ENCODE measurements around the gene EFCAB12.

EFCAB12 gene

DNA sequence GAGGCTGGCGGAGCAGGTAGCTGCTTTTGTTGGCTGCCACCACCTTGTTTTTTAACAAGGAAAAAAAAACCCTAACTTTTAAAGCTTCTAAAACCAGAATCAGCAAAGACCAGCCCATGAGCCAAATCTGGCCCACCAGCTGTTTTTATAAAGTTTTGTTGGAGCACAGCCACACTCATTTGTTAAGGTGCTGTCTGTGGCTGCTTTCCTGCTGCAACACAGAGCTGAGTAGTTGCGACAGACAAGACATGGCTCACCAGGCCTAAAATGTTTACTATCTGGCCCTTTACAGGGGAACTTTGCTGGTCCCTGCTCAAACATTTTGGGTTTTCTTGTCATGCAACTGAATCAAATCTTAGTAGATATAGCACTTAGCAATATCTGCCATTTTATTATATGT, 18.9 kb downstream of the EFCAB12 start:
- DNase-seq (ENCODE audit: low read depth) = peak; percentile 64
- TF ChIP-seq CTCF (conservative IDR thresholded peaks at IDR 0.05; ENCODE audit: low read depth, low read length) = no peak
- H3K4me3 ChIP-seq (ENCODE audit: low read depth, low read length) = no peak overlapping the region

DNA sequence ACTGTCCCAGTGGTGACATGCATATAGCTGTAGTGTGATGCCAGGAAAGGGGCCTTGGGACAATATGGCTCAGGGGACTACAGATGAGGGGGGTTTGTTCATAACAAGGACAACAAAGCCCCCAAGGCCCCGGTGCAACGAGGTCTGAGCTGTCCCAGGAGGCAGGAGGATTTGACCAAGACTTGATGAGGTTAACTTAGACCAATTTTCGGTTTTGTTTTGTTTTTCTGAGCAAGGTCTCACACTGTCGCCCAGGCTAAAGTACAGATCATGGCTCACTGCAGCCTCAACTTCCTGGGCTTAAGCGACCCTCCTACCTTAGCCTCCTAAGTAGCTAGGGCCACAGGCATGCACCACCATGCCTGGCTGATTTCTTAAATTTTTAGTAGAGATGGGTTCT, 23.8 kb downstream of the EFCAB12 start:
- no peak for DNase-seq (ENCODE audit: low read depth)
- no peak for TF ChIP-seq CTCF (conservative IDR thresholded peaks at IDR 0.05; ENCODE audit: low read depth, low read length)
- H3K4me3 ChIP-seq (ENCODE audit: low read depth, low read length) = no peak overlapping the region

DNA sequence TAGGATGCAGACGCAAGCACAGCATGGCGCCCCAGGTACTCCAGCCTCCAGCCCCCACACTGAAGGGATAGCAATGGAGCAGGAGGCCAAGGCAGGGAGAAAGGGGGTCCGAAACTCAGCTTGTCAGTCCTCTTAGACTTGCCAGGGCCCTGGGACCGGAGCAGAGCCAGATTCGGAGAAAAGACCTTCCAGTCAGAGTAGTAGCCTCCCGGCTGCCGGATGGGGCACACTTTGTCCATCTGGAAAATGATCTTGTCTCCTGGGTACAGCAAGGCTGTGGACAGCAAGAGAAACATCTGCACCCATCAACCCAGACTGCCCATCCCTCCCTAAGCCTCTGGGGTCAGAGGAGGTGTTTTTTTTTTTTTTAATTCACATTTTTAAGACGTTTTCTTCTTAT, 24.3 kb downstream of the EFCAB12 start:
- DNase-seq (ENCODE audit: low read depth) = no peak
- no peak overlapping the region for H3K4me3 ChIP-seq (ENCODE audit: low read depth, low read length)
- TF ChIP-seq CTCF (conservative IDR thresholded peaks at IDR 0.05; ENCODE audit: low read depth, low read length) = no peak

- no peak for TF ChIP-seq CTCF (conservative IDR thresholded peaks at IDR 0.05; ENCODE audit: low read depth, low read length)
- DNase-seq (ENCODE audit: low read depth) = no peak
- no peak overlapping the region for H3K4me3 ChIP-seq (ENCODE audit: low read depth, low read length)
Observed at GRCh38 chr3:129403450-129403849, 25.0 kb downstream of the EFCAB12 start.

- no peak for DNase-seq (ENCODE audit: low read depth)
- TF ChIP-seq CTCF (conservative IDR thresholded peaks at IDR 0.05; ENCODE audit: low read depth, low read length) = no peak
- no peak overlapping the region for H3K4me3 ChIP-seq (ENCODE audit: low read depth, low read length)
Observed at GRCh38 chr3:129402616-129403015, 25.8 kb downstream of the EFCAB12 start.

- no peak for TF ChIP-seq CTCF (conservative IDR thresholded peaks at IDR 0.05; ENCODE audit: low read depth, low read length)
Observed at GRCh38 chr3:129402210-129402609, 26.2 kb downstream of the EFCAB12 start.

GRCh38 chr3:129399895-129400357, 28.5 kb downstream of the EFCAB12 start:
- no peak for TF ChIP-seq CTCF (conservative IDR thresholded peaks at IDR 0.05; ENCODE audit: low read depth, low read length)
- H3K4me3 ChIP-seq (ENCODE audit: low read depth, low read length) = peak overlapping the region; percentile 79
- DNase-seq (ENCODE audit: low read depth) = no peak

More at GRCh38 chr3:129402210-129402609, 26.2 kb downstream of the EFCAB12 start:
- no peak for DNase-seq (ENCODE audit: low read depth)
- no peak overlapping the region for H3K4me3 ChIP-seq (ENCODE audit: low read depth, low read length)

Measured in choroid plexus epithelial cell (primary cell).